ENCODE data around the gene INPP5B.

The INPP5B gene

DNA sequence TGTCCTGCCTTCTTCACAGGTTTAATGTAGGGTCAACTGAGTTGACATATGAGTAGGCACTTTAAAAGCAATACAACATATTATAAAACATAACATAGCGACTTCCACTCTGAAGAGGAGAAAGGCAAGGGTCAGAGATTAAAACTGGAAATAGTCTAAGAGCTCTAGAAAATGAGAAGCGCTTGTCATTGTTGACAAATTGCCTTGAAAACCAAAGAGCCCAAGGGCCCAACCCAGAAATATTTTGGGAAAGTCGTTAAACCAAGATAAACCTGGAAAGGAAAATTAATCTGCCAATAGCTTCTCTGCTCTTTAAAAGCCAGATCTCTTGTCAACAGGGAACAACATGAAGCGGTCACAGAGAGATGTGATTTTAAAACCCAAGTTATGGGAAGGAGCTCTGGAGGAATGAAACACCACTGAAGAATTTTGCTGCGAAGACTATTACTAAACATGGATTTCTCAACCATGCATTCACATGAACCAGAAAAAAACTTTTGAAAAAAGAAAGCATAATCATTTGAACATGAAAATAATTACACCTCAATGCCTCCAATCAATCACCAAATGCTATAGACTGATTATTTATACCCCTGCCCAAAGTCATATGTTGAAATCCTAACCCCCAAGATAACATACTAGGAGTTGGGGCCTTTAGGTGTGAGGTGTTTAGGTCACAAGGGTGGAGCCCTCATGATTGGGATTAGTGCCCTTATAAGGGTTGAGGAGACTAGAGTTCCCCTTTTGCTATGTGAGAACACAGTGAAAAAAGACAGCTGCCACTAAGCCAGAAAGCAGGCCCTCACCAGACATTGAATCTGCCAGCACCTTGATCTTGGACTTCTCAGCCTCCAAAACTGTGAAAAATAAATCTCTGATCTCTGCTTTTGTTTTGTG is 54.5 kb downstream of the INPP5B start:
- ATAC-seq (ENCODE audit: low read depth) (no peak), DNase-seq (ENCODE audit: low spot score in 2 of 2) (no peak)
- no peak overlapping the region for H3K27ac Mint-ChIP-seq
- H3K36me3 Mint-ChIP-seq = peaks cover 26% of the 10 kb centered on the region
- H3K27me3 Mint-ChIP-seq = no peaks in the 10 kb centered on the region
- peaks cover 6% of the 10 kb centered on the region for H3K4me1 Mint-ChIP-seq
- H3K9me3 Mint-ChIP-seq = no peaks in the 10 kb centered on the region
- no peak overlapping the region for H3K4me3 Mint-ChIP-seq

DNA sequence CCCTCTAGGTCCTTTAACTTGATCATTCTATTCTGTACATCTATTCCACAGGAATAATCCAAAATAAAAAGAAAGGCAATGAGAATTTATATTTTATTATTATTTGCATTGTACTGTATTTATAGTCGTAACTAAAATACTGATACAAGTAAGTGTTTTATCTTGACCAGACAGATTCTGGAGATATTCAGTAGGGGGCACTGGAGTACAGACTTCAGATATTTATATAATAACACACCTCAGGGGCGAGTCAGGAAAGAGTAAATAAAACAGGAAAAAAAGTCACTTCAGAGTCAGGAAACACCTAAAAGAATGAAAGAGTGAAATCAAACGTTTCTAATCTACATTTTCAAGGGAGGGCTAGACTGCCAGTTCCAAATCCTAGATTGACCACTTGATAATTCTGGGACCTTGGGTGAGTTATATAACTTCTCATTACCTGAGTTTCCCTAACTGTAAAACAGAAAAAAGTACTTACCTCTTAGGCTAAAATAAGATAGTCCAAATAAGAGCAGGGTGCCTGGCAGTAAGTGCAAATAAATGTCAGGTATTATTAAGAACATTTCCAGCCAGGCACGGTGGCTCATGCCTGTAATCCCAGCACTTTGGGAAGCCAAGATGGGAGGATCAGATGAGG is 56.4 kb downstream of the INPP5B start:
- ATAC-seq (ENCODE audit: low read depth) = peak; percentile 69
- Mint-ChIP-seq H3K36me3 (peaks cover 36% of the 10 kb centered on the region), H3K4me1 (peaks cover 6% of the 10 kb centered on the region), H3K4me3 (no peak overlapping the region), H3K27me3 (no peaks in the 10 kb centered on the region), H3K27ac (peak overlapping the region; percentile 31), H3K9me3 (no peaks in the 10 kb centered on the region)
- DNase-seq (ENCODE audit: low spot score in 2 of 2) = peak in 1 of 2 donors; percentile 49

DNA sequence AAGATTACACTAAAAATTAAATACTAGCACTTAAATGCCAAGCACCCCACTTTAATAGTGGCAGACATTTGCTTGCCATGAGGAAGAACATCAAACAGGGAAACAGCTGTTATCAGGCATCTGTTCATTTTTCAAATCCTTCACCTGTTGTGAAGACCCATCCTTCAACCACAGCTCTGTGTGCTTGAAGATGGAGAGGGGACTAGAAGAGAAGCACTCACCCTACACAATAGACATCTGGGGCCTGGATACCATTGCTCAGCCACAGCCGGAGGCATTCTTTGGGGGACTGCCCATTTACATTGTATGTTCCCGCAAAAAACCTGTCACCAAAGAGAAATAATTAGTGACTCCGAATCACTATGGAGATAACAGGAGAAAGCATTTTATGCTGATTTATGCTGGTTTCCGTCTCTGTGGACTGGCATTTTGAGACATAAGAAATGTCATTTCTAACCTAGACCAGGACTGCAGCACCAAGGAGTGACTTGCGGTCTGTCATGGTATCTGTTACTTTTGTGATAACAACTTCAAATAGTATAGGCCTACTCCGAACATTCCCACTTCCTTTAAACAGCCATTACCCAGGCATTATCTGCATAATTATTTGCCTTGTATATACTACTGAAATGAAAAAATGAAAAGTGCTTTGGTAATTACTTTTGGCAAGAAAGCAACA is 58.7 kb downstream of the INPP5B start:
- no peaks in the 10 kb centered on the region for H3K4me1 Mint-ChIP-seq
- H3K9me3 Mint-ChIP-seq = no peaks in the 10 kb centered on the region
- peaks cover 38% of the 10 kb centered on the region for H3K36me3 Mint-ChIP-seq
- DNase-seq (ENCODE audit: low spot score in 2 of 2) (no peak), ATAC-seq (ENCODE audit: low read depth) (no peak)
- no peak overlapping the region for H3K4me3 Mint-ChIP-seq
- H3K27me3 Mint-ChIP-seq = no peaks in the 10 kb centered on the region
- no peak overlapping the region for H3K27ac Mint-ChIP-seq

DNA sequence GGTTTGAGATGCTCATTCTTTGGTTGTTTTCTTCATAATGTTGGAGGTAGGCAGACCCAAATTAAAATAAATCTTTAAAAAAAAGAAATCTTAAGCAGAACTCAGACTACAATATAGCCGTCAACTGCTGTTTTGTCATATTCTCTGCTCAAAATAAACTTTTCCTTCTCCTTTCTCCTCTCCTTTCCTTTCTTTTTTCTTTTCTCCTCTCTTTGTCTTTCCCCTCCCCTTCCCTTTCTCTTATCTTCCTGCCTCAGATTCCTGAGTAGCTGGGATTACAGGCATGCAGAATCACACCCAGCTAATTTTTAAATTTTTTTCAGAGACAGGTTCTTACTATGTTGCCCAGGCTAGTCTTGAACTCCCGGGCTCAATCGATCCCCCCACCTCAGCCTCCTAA is 62.7 kb downstream of the INPP5B start:
- Mint-ChIP-seq H3K36me3 (peaks cover 45% of the 10 kb centered on the region), H3K4me3 (no peak overlapping the region), H3K9me3 (no peaks in the 10 kb centered on the region), H3K4me1 (no peaks in the 10 kb centered on the region), H3K27ac (no peak overlapping the region), H3K27me3 (no peaks in the 10 kb centered on the region)
- ATAC-seq (ENCODE audit: low read depth) (no peak), DNase-seq (ENCODE audit: low spot score in 2 of 2) (no peak)

DNA sequence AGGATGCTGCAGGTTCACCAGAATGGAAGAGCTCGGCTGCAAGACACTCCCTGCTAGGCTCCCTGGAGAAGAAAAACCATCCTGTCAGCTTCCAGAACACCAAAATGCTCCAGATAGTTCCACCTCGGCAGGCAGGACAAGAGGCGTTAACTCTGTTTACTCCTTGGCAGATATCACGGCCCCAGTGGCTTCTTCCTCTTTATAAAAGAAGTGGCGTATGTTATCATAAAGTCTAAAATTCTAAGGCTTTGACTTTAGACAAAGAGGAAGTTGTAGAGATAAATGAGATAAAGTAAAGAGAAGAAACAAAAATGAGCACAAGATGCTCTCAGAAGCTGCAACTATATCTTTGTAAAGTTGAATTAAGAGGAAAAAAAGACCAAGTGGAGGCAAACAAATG is 63.2 kb downstream of the INPP5B start:
- Mint-ChIP-seq H3K27ac (no peak overlapping the region), H3K36me3 (peaks cover 44% of the 10 kb centered on the region), H3K4me1 (no peaks in the 10 kb centered on the region), H3K9me3 (no peaks in the 10 kb centered on the region), H3K4me3 (no peak overlapping the region), H3K27me3 (no peaks in the 10 kb centered on the region)
- ATAC-seq (ENCODE audit: low read depth) = no peak
- no peak for DNase-seq (ENCODE audit: low spot score in 2 of 2)

DNA sequence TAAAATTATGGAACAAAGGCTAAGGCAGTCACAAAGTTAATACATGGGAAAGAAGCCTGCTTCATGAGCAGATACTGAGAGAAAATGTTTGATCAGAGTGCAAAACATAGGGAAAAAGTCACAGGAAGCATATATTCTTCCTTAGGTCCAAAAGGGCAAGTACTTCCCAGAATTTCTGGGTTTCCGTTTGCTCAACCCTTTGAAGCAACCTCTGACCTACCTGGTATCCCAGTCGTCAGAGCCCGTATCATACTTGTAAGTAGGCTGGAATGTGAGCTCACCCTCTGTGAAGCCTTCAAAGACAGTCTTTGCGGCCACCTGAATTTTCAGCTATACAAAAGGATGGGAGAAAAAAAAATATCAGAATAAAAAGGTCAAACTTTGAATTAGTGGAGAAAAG is 67.0 kb downstream of the INPP5B start:
- DNase-seq (ENCODE audit: low spot score in 2 of 2) = no peak
- Mint-ChIP-seq H3K27me3 (no peaks in the 10 kb centered on the region), H3K4me1 (no peaks in the 10 kb centered on the region), H3K27ac (no peak overlapping the region), H3K4me3 (no peak overlapping the region), H3K36me3 (peaks cover 32% of the 10 kb centered on the region), H3K9me3 (no peaks in the 10 kb centered on the region)
- no peak for ATAC-seq (ENCODE audit: low read depth)

DNA sequence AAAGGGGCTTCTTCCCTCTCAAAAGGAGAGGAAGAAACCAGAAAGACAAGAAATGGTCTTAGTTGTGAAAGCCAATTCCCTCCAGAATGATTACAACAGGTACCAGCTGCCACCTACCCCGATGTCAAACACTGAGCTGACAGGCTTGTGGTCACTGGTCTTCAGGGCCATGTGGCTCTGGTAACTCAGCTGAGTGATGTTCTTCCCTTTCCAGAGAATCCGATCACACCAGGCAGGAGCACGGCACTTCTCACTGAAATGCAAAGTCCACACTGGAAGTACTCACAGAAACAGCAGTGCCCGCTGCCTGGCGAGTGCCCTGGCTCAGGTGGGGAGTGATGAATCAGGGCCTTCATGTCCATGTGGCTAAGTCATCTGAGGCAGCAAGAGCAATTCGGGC is 68.8 kb downstream of the INPP5B start:
- H3K4me3 Mint-ChIP-seq = no peak overlapping the region
- H3K27ac Mint-ChIP-seq = no peak overlapping the region
- no peak for DNase-seq (ENCODE audit: low spot score in 2 of 2)
- no peaks in the 10 kb centered on the region for H3K27me3 Mint-ChIP-seq
- H3K36me3 Mint-ChIP-seq = peaks cover 35% of the 10 kb centered on the region
- no peaks in the 10 kb centered on the region for H3K4me1 Mint-ChIP-seq
- no peaks in the 10 kb centered on the region for H3K9me3 Mint-ChIP-seq
- ATAC-seq (ENCODE audit: low read depth) = no peak

DNA sequence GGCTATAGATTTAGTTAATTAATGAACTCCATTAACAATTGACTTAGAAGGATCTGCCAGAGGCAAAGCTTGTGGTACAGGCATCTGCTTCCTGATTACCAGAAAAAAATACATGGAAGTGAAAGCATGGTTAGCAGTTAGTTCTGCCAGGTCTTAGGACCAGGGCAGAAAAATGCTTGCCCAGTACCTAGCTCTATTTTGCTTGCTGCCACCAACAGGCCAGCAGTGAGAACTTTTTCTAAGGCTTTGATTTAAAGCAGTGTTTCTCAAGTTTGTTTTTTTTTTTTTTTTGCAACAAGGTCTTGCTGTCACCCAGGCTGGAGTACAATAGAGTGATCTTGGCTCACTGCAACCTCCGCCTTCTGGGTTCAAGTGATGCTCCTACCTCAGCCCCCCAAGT is 71.0 kb downstream of the INPP5B start:
- no peaks in the 10 kb centered on the region for H3K4me1 Mint-ChIP-seq
- no peaks in the 10 kb centered on the region for H3K9me3 Mint-ChIP-seq
- no peak overlapping the region for H3K4me3 Mint-ChIP-seq
- DNase-seq (ENCODE audit: low spot score in 2 of 2) (no peak), ATAC-seq (ENCODE audit: low read depth) (no peak)
- H3K36me3 Mint-ChIP-seq = peaks cover 26% of the 10 kb centered on the region
- H3K27me3 Mint-ChIP-seq = no peaks in the 10 kb centered on the region
- H3K27ac Mint-ChIP-seq = no peak overlapping the region

DNA sequence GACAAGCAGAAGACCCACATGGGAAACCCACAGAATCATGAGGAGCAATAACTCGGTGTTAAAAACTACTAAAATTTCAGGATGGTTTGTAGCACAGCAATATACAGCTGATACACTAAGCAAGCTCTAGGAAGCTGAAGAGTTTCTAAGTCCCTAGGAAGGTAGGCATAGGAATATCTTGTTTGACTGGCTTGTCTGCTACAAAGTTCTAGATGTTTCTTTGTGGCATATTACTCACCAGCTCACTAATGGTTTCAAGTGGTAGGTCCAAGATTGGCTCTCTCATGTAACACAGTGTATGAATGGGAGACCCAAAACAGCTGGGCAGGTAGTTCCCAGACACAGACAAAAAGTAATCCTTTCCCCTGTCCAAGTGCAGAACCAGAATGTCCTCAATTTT is 74.2 kb downstream of the INPP5B start:
- Mint-ChIP-seq H3K27ac (no peak overlapping the region), H3K4me3 (no peak overlapping the region), H3K27me3 (no peaks in the 10 kb centered on the region), H3K36me3 (peaks cover 29% of the 10 kb centered on the region), H3K9me3 (no peaks in the 10 kb centered on the region), H3K4me1 (no peaks in the 10 kb centered on the region)
- DNase-seq (ENCODE audit: low spot score in 2 of 2) (no peak), ATAC-seq (ENCODE audit: low read depth) (no peak)

DNA sequence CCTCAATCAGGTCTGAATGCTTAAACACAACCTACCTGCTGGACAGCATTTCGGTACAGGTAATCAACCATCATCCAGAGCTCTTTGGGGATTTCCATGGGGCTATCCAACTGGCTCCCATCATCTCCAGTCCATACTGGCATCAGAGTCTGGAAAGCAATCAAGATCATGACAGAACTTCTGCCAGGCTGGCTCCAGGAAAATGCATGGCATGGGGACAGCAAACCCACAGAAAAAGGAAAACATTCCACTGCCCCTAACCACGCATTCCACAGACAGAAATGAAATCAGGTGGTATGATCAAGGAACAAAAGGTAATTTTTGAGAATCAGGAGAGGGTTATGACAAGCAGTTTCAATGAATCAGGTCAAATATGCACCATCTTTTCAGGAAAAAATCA is 78.4 kb downstream of the INPP5B start:
- H3K27me3 Mint-ChIP-seq = no peaks in the 10 kb centered on the region
- no peaks in the 10 kb centered on the region for H3K4me1 Mint-ChIP-seq
- ATAC-seq (ENCODE audit: low read depth) (no peak), DNase-seq (ENCODE audit: low spot score in 2 of 2) (no peak)
- H3K36me3 Mint-ChIP-seq = peaks cover 34% of the 10 kb centered on the region
- H3K27ac Mint-ChIP-seq = no peak overlapping the region
- H3K9me3 Mint-ChIP-seq = no peaks in the 10 kb centered on the region
- no peak overlapping the region for H3K4me3 Mint-ChIP-seq

DNA sequence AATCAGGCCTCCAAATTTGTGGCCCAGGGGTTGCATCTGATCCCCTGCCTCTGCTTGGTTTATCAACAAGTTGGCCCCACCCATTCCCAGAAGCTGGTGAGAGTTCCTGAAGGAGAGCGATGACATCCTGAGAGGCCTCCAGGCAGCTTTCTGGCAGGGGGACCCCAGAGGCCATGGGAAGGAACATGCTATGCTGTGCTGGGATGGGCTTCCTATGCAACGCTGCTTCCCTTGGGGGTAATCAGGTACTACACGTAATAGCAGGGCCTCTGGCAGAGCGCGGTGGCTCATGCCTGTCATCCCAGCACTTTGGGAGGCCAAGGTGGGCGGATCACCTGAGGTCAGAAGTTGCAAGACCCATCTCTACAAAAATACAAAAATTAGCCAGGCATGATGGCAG is 79.1 kb downstream of the INPP5B start:
- peaks cover 27% of the 10 kb centered on the region for H3K36me3 Mint-ChIP-seq
- no peaks in the 10 kb centered on the region for H3K9me3 Mint-ChIP-seq
- no peaks in the 10 kb centered on the region for H3K4me1 Mint-ChIP-seq
- no peak for ATAC-seq (ENCODE audit: low read depth)
- no peak overlapping the region for H3K4me3 Mint-ChIP-seq
- DNase-seq (ENCODE audit: low spot score in 2 of 2) = no peak
- H3K27ac Mint-ChIP-seq = no peak overlapping the region
- no peaks in the 10 kb centered on the region for H3K27me3 Mint-ChIP-seq

DNA sequence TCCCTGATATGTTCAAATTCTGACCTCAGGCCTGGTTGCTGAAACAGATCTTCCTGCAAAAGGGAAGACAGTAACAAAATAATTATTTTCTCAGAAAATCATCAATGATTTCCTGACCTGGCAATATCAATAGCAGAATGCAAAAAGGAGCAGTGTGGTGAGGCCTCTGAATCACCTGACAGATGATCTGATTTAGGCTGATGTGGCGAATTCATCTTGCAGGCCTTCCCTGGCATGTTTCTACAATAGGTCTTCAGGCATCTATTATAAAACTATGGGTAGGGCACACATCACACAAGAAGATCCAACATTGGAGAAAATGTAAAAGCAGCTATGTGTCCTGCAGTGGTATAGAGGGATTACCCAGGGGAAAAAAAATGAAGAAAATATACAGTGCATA is 80.4 kb downstream of the INPP5B start:
- ATAC-seq (ENCODE audit: low read depth) (no peak), DNase-seq (ENCODE audit: low spot score in 2 of 2) (no peak)
- no peaks in the 10 kb centered on the region for H3K9me3 Mint-ChIP-seq
- H3K4me1 Mint-ChIP-seq = no peaks in the 10 kb centered on the region
- peaks cover 28% of the 10 kb centered on the region for H3K36me3 Mint-ChIP-seq
- H3K27me3 Mint-ChIP-seq = no peaks in the 10 kb centered on the region
- H3K27ac Mint-ChIP-seq = peak overlapping the region; percentile 31
- H3K4me3 Mint-ChIP-seq = no peak overlapping the region

DNA sequence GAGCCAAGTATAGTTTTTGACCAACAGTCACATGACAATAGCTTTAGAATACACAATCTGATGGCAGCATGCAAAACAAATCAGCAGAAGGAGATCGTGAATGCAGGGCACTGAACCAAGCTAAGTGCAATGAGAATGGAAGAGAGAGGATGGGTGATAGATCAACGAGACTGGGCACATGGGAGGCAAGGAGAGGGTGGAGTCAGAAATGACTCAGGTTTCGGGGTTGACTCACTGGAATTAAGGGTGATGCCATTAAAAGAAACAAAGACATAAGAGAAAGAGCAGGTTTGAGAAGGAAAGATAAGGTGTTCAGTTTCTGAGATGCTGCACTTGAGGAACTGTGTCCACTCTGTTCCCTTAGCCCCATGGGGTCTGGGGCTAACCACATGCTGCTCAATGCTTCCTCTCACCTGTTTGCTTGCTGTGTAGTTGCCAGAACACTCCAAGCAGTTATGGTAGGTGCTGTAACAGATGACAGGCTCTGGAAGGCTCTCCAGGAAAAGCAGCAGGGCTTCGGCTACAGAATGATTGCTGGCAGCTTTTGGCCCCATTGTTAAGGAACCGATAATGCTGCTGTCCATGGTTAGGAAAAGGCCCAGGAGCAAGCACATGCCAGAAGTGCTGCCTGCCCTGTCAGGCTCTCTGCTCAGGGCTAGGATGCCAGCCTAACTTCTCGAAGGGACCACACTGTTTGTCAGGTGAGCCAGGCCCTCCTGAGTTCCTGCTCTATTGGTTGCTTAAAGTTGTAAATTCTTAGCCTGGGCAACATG is 81.3 kb downstream of the INPP5B start:
- Mint-ChIP-seq H3K36me3 (peaks cover 28% of the 10 kb centered on the region), H3K4me3 (no peak overlapping the region), H3K27me3 (no peaks in the 10 kb centered on the region), H3K4me1 (no peaks in the 10 kb centered on the region), H3K27ac (no peak overlapping the region), H3K9me3 (no peaks in the 10 kb centered on the region)
- ATAC-seq (ENCODE audit: low read depth) = no peak
- no peak for DNase-seq (ENCODE audit: low spot score in 2 of 2)

DNA sequence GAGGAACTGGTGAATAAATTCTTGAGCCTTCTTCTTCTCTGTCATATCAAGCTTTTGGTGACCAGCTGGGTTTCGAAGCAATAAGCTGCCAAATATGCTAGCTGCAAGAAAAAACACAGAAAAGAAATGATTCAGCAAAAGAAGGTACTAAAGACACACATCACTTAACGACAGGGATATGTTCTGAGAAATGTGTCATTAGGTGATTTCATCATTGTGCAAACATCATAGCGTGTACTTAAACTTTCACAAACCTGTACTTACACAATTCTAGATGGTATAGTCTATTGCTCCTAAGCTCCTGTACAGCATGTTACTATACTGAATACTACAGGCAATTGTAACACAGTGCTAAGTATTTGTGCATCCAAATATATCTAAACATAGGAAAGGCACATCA is 84.5 kb downstream of the INPP5B start:
- no peaks in the 10 kb centered on the region for H3K9me3 Mint-ChIP-seq
- H3K4me1 Mint-ChIP-seq = peaks cover 7% of the 10 kb centered on the region
- H3K27me3 Mint-ChIP-seq = no peaks in the 10 kb centered on the region
- DNase-seq (ENCODE audit: low spot score in 2 of 2) (no peak), ATAC-seq (ENCODE audit: low read depth) (no peak)
- H3K4me3 Mint-ChIP-seq = no peak overlapping the region
- H3K27ac Mint-ChIP-seq = no peak overlapping the region
- peaks cover 21% of the 10 kb centered on the region for H3K36me3 Mint-ChIP-seq

Data from memory B cell (primary cell).